H9 (cell line): Measurements from ENCODE around the gene TBC1D1. TPM values are rescaled to one million over a fixed set of nuclear protein-coding genes. Genes with fewer than 3 reads are reported as not detected.

Source experiments
- DNase-seq: peaks from one replicate; pipeline ENCODE4 v3.0.0-alpha.2; 2017
- H2AFZ ChIP-seq: one replicate; pipeline ENCODE4 v1.6.1; 2013; ENCODE audit warnings: mild to moderate bottlenecking, low read length, control low read depth, moderate library complexity
- H2AK5ac ChIP-seq: 2 replicates; pipeline ENCODE4 v1.6.1; 2013; ENCODE audit warnings: low read length, control low read depth, mixed read lengths; ENCODE audit not compliant: insufficient read length
- H2BK120ac ChIP-seq: one replicate; pipeline ENCODE4 v1.6.1; 2013; ENCODE audit warnings: low read depth, mild to moderate bottlenecking, low read length, control low read depth, inconsistent platforms; ENCODE audit not compliant: poor library complexity, severe bottlenecking
- H2BK12ac ChIP-seq: 2 replicates; pipeline ENCODE4 v1.6.1; 2013; ENCODE audit warnings: low read length, control low read depth, mixed read lengths, low read depth; ENCODE audit not compliant: insufficient read length
- H2BK15ac ChIP-seq: 2 replicates; pipeline ENCODE4 v1.6.1; 2013; ENCODE audit warnings: low read depth, low read length, control low read depth
- H2BK20ac ChIP-seq: one replicate; pipeline ENCODE4 v1.6.1; 2013; ENCODE audit warnings: low read depth, mild to moderate bottlenecking, low read length, control low read depth, inconsistent platforms; ENCODE audit not compliant: poor library complexity, severe bottlenecking
- H2BK5ac ChIP-seq: 2 replicates; pipeline ENCODE4 v1.6.1; 2013; ENCODE audit warnings: low read length, control low read depth, mixed read lengths; ENCODE audit not compliant: insufficient read length
- H3K14ac ChIP-seq: 2 replicates; pipeline ENCODE4 v1.6.1; 2013; ENCODE audit warnings: low read length, control low read depth; ENCODE audit not compliant: insufficient read depth
- H3K18ac ChIP-seq: 2 replicates; pipeline ENCODE4 v1.6.1; 2013; ENCODE audit warnings: low read depth, mild to moderate bottlenecking, mixed read lengths, low read length, control low read depth; ENCODE audit not compliant: insufficient read length
- H3K23ac ChIP-seq: 2 replicates; pipeline ENCODE4 v1.6.1; 2013; ENCODE audit warnings: low read length, control low read depth, mixed read lengths, low read depth; ENCODE audit not compliant: insufficient read length
- H3K23me2 ChIP-seq: 2 replicates; pipeline ENCODE4 v1.6.1; 2013; ENCODE audit warnings: low read depth, mild to moderate bottlenecking, mixed read lengths, low read length, control low read depth; ENCODE audit not compliant: insufficient read length, poor library complexity, severe bottlenecking
- H3K27ac ChIP-seq: 2 replicates; pipeline ENCODE4 v1.5.1; 2013; ENCODE audit warnings: low read length, control low read depth, mixed read lengths, low read depth; ENCODE audit not compliant: insufficient read length
- H3K27me3 ChIP-seq: 2 replicates; pipeline ENCODE4 v1.6.1; 2013; ENCODE audit warnings: low read length, control low read depth, inconsistent platforms; ENCODE audit not compliant: insufficient read depth
- H3K4ac ChIP-seq: 2 replicates; pipeline ENCODE4 v1.6.1; 2013; ENCODE audit warnings: low read depth, mild to moderate bottlenecking, control low read depth, inconsistent platforms, low read length, moderate library complexity
- H3K4me1 ChIP-seq: 2 replicates; pipeline ENCODE4 v1.6.1; 2013; ENCODE audit warnings: low read length, control low read depth, inconsistent platforms; ENCODE audit not compliant: insufficient read depth
- H3K4me2 ChIP-seq: 2 replicates; pipeline ENCODE4 v1.6.1; 2013; ENCODE audit warnings: low read length, control low read depth, mixed read lengths; ENCODE audit not compliant: insufficient read length, insufficient read depth
- H3K56ac ChIP-seq: 2 replicates; pipeline ENCODE4 v1.6.1; 2013; ENCODE audit warnings: low read depth, mild to moderate bottlenecking, mixed read lengths, low read length, control low read depth; ENCODE audit not compliant: insufficient read length
- H3K79me1 ChIP-seq: 2 replicates; pipeline ENCODE4 v1.6.1; 2013; ENCODE audit warnings: low read depth, mild to moderate bottlenecking, moderate library complexity, low read length, control low read depth, inconsistent platforms; ENCODE audit not compliant: insufficient read depth, poor library complexity, severe bottlenecking
- H3K79me2 ChIP-seq: 2 replicates; pipeline ENCODE4 v1.6.1; 2013; ENCODE audit warnings: low read length, control low read depth, inconsistent platforms; ENCODE audit not compliant: insufficient read depth
- H3K9ac ChIP-seq: 2 replicates; pipeline ENCODE4 v1.6.1; 2013; ENCODE audit warnings: low read length, control low read depth, mixed read lengths; ENCODE audit not compliant: insufficient read length; ENCODE audit errors: extremely low read depth
- H3K9me3 ChIP-seq: one replicate; pipeline ENCODE4 v1.6.1; 2013; ENCODE audit warnings: low read depth, low read length, inconsistent platforms; ENCODE audit not compliant: control insufficient read depth
- H3T11ph ChIP-seq: one replicate; pipeline ENCODE4 v1.6.1; 2013; ENCODE audit warnings: mild to moderate bottlenecking, low read length, control low read depth, inconsistent platforms
- H4K20me1 ChIP-seq: one replicate; pipeline ENCODE4 v1.6.1; 2013; ENCODE audit not compliant: control insufficient read depth, insufficient read length, insufficient read depth
- H4K5ac ChIP-seq: 2 replicates; pipeline ENCODE4 v1.6.1; 2013; ENCODE audit warnings: low read depth, mild to moderate bottlenecking, mixed read lengths, low read length, control low read depth; ENCODE audit not compliant: insufficient read length
- H4K8ac ChIP-seq: replicated peaks from 2 replicates; pipeline ENCODE4 v1.6.1; 2013; ENCODE audit warnings: low read length, control low read depth, mixed read lengths, low read depth; ENCODE audit not compliant: insufficient read length
- H4K91ac ChIP-seq: 2 replicates; pipeline ENCODE4 v1.6.1; 2013; ENCODE audit warnings: low read depth, mild to moderate bottlenecking, moderate library complexity, mixed read lengths, low read length, control low read depth; ENCODE audit not compliant: insufficient read length
- H3K27ac Mint-ChIP-seq, 3 experiments: 2 replicates in 2 of 3; 3 replicates in 1 of 3; pipeline ENCODE4 v1.8.0; 2020 to 2021; ENCODE audit warnings: mixed read lengths in 3 of 3, mild to moderate bottlenecking in 1 of 3, moderate library complexity in 1 of 3
- H3K27me3 Mint-ChIP-seq: 2 replicates; pipeline ENCODE4 v1.8.0; 2021; ENCODE audit warnings: low read depth, mild to moderate bottlenecking, moderate library complexity, mixed read lengths
- H3K36me3 Mint-ChIP-seq, 3 experiments: 2 replicates in 2 of 3; 3 replicates in 1 of 3; pipeline ENCODE4 v1.8.0; 2020 to 2021; ENCODE audit warnings: low read depth in 3 of 3, mixed read lengths in 3 of 3; ENCODE audit not compliant: insufficient read depth in 1 of 3
- H3K4me1 Mint-ChIP-seq, 2 experiments: 2 replicates each; pipeline ENCODE4 v1.8.0; 2020; ENCODE audit warnings: mixed read lengths in 2 of 2
- H3K4me3 Mint-ChIP-seq, 2 experiments: 2 replicates in 1 of 2; 3 replicates in 1 of 2; pipeline ENCODE4 v1.8.0; 2020 to 2021; ENCODE audit warnings: mild to moderate bottlenecking in 2 of 2, mixed read lengths in 2 of 2, moderate library complexity in 1 of 2
- H3K9me3 Mint-ChIP-seq, 2 experiments: 2 replicates in 1 of 2; 3 replicates in 1 of 2; pipeline ENCODE4 v1.8.0; 2020; ENCODE audit warnings: mild to moderate bottlenecking in 2 of 2, mixed read lengths in 2 of 2, moderate library complexity in 1 of 2
- CTCF ChIP-seq: fragments of 200-600 bp; sonication (generic); conservative IDR thresholded peaks from 3 replicates; pipeline ENCODE4 v1.8.0; 2021; ENCODE audit warnings: antibody characterized with exemption, mild to moderate bottlenecking
- WGBS: extraction: QIAGEN DNeasy Blood & Tissue Kit; methylation state at CpG from one replicate; pipeline ENCODE4 v1.1.7; 2013; ENCODE audit warnings: missing lambda C conversion rate, low lambda C conversion rate, mixed read lengths; ENCODE audit not compliant: insufficient read length; ENCODE audit errors: extremely low coverage; 5-methylcytosine and 5-hydroxymethylcytosine counted together
- total RNA-seq: library from RNA; stranded (reverse); gene quantifications from 2 replicates; pipeline ENCODE4 v1.2.1, GENCODE V29; 2021

The TBC1D1 gene
- total RNA-seq, 1 experiment from 2014 or later, result 109 TPM

- no peak overlapping the region for H2BK20ac ChIP-seq
- H3K27ac ChIP-seq, result no peak overlapping the region
- Mint-ChIP-seq H3K9me3 (0 out of 5 replicates have a peak, but pooled peaks cover 0 to 2% of the 10 kb centered on the region in 2 experiments), H3K4me3 (no peak overlapping the region), H3K4me1 (peaks cover 13 to 15% of the 10 kb centered on the region in 2 experiments), H3K27me3 (no peaks in the 10 kb centered on the region), H3K27ac (no peak overlapping the region; a peak in 1 of 7 replicates), H3K36me3 (peaks cover 15 to 39% (median 34%) of the 10 kb centered on the region in 3 experiments)
- no peak overlapping the region for H3K4me2 ChIP-seq
- H3K27me3 ChIP-seq, result no peaks in the 10 kb centered on the region
- H2BK12ac ChIP-seq, result no peak overlapping the region
- peaks cover 6% of the 10 kb centered on the region; the same call in 1 of the 2 replicates for H3K4me1 ChIP-seq
- no peaks in the 10 kb centered on the region for H3K79me2 ChIP-seq
- no peaks in the 10 kb centered on the region for H4K20me1 ChIP-seq
- H3K56ac ChIP-seq, result no peak overlapping the region
- H2AK5ac ChIP-seq, result no peak overlapping the region
- H3K4ac ChIP-seq, result no peak overlapping the region
- H3K9me3 ChIP-seq, result no peaks in the 10 kb centered on the region
- H2BK15ac ChIP-seq, result no peak overlapping the region
- no peak overlapping the region for H4K5ac ChIP-seq
- H2BK5ac ChIP-seq, result no peak overlapping the region
- no peak for TF ChIP-seq CTCF
- DNase-seq, result no peak
- no peak overlapping the region for H4K8ac ChIP-seq
- no peak overlapping the region for H3K14ac ChIP-seq
- H2BK120ac ChIP-seq, result no peak overlapping the region
- no peak overlapping the region for H2AFZ ChIP-seq
- no peak overlapping the region for H4K91ac ChIP-seq
- no peaks in the 10 kb centered on the region for H3K23me2 ChIP-seq
- H3K23ac ChIP-seq, result no peak overlapping the region
- no peaks in the 10 kb centered on the region for H3K79me1 ChIP-seq
- WGBS, result no CpG with 5 or more reads among the region's 3 CpGs
- H3T11ph ChIP-seq, result no peak overlapping the region
- no peak overlapping the region for H3K18ac ChIP-seq
- no peak overlapping the region for H3K9ac ChIP-seq
These were observed 201.8 kb downstream of the TBC1D1 start for GRCh38 chr4:38092701-38093100.
